K562 (cell line): ENCODE results near the gene RMP24.

ENCODE experiments used
- ATAC-seq: fragments of 200-7000 bp; cut with Tn5 transposase; 3 replicates; pipeline ENCODE4 v1.9.1; 2020; ENCODE audit warnings: moderate library complexity
- BruUV-seq: library from RNA; stranded (reverse); fragments of 400-500 nt; replicated peaks from 2 replicates; lab custom pipeline; 2021; lab: Mats Ljungman, UMichigan
- CTCF ChIA-PET: fragments of 300-600 bp; formaldehyde crosslinking; extraction: SDS; loops from one replicate; lab custom pipeline; 2021; ENCODE audit warnings: low intra/inter-chr PET ratio; lab: Yijun Ruan, JAX
- POLR2A ChIA-PET: fragments of 300-600, 350-650 bp; sonication (Branson Sonifier 250); formaldehyde crosslinking; extraction: SDS; loops from one replicate; lab custom pipeline; 2021; ENCODE audit warnings: antibody characterized with exemption, inconsistent platforms; lab: Yijun Ruan, JAX
- DNase-seq, 4 experiments: peaks; one replicate each; pipeline versions ENCODE4 v3.0.0 to v3.0.0-alpha.2; 2011 to 2018; ENCODE audit warnings: low spot score in 3 of 4, mixed read lengths in 3 of 4; ENCODE audit errors: extremely low read depth in 1 of 4
- FAIRE-seq: peaks from 2 replicates; lab custom pipeline; 2011; peaks lifted over from hg19 to GRCh38; lab: Jason Lieb, UNC
- H2AFZ ChIP-seq: 2 replicates; pipeline ENCODE4 v1.6.0; 2011; ENCODE audit warnings: low read depth, low read length, control low read depth, inconsistent platforms
- H3K27ac ChIP-seq: fragments of 200-600 bp; 3 replicates; pipeline ENCODE4 v1.8.0; 2011; ENCODE audit warnings: low read depth, mild to moderate bottlenecking, control low read depth, inconsistent platforms, low read length, moderate library complexity, mixed read lengths; ENCODE audit errors: extremely low read depth
- H3K27me3 ChIP-seq, 2 experiments: fragments of 300-600 bp in 1 of 2; 2 replicates in 1 of 2; 3 replicates in 1 of 2; pipeline versions ENCODE4 v1.6.0 to v1.8.0; 2011; ENCODE audit warnings: inconsistent platforms in 2 of 2, low read length in 2 of 2, mild to moderate bottlenecking in 1 of 2, mixed read lengths in 1 of 2, moderate library complexity in 1 of 2; ENCODE audit not compliant: control insufficient read depth in 2 of 2, insufficient read depth in 2 of 2
- H3K36me3 ChIP-seq: fragments of 300-600 bp; 3 replicates; pipeline ENCODE4 v1.8.0; 2011; ENCODE audit warnings: mild to moderate bottlenecking, low read length, inconsistent platforms; ENCODE audit not compliant: control insufficient read depth, insufficient read depth
- H3K4me1 ChIP-seq, 2 experiments: fragments of 200-600 bp in 1 of 2; replicated peaks in 1 of 2; 2 replicates in 1 of 2; 3 replicates in 1 of 2; pipeline versions ENCODE4 v1.5.1 to v1.8.0; 2011; ENCODE audit warnings: inconsistent platforms in 2 of 2, low read length in 2 of 2, mild to moderate bottlenecking in 1 of 2, mixed read lengths in 1 of 2, moderate library complexity in 1 of 2; ENCODE audit not compliant: control insufficient read depth in 2 of 2, insufficient read depth in 2 of 2
- H3K4me2 ChIP-seq: 2 replicates; pipeline ENCODE4 v1.6.1; 2011; ENCODE audit warnings: low read length, control low read depth, inconsistent platforms, mixed read lengths; ENCODE audit not compliant: insufficient read depth
- H3K4me3 ChIP-seq: fragments of 200-600 bp; sonication (generic), shearing (Covaris generic); 2 replicates; pipeline ENCODE4 v1.5.1; 2016; ENCODE audit warnings: control low read depth, inconsistent platforms
- H3K79me2 ChIP-seq: fragments of 200-600 bp; 3 replicates; pipeline ENCODE4 v1.8.0; 2011; ENCODE audit warnings: low read length, inconsistent platforms; ENCODE audit not compliant: control insufficient read depth, insufficient read depth
- H3K9ac ChIP-seq, 2 experiments: 2 replicates each; pipeline versions ENCODE4 v1.6.0 to v1.6.1; 2011; ENCODE audit warnings: low read depth in 2 of 2, low read length in 2 of 2, control low read depth in 1 of 2, inconsistent platforms in 1 of 2, mild to moderate bottlenecking in 1 of 2, mixed read lengths in 1 of 2; ENCODE audit not compliant: insufficient read depth in 1 of 2
- H3K9me1 ChIP-seq: one replicate; pipeline ENCODE4 v1.6.0; 2011; ENCODE audit warnings: inconsistent platforms, mild to moderate bottlenecking, low read length, moderate library complexity; ENCODE audit not compliant: control insufficient read depth, insufficient read depth
- H3K9me3 ChIP-seq: replicated peaks from 2 replicates; pipeline ENCODE4 v1.5.1; 2011; ENCODE audit warnings: low read depth, low read length, inconsistent platforms; ENCODE audit not compliant: control insufficient read depth, insufficient read depth
- H4K20me1 ChIP-seq: replicated peaks from 2 replicates; pipeline ENCODE4 v1.6.1; 2011; ENCODE audit warnings: low read length, inconsistent platforms, mixed read lengths; ENCODE audit not compliant: control insufficient read depth, insufficient read depth
- CTCFL ChIP-seq: IDR thresholded peaks from 2 replicates; pipeline ENCODE4 v1.6.1; 2011; ENCODE audit warnings: borderline replicate concordance, low read depth, mild to moderate bottlenecking, moderate library complexity, low read length; ENCODE audit not compliant: insufficient read depth, poor library complexity, severe bottlenecking
- EP400 ChIP-seq: fragments of 450-650 bp; IDR thresholded peaks from 2 replicates; pipeline ENCODE4 v1.6.1; 2017; ENCODE audit warnings: antibody characterized with exemption, mild to moderate bottlenecking, moderate library complexity
- GABPB2 ChIP-seq: fragments of 250-450 bp; sonication (Bioruptor Pico); conservative IDR thresholded peaks from 2 replicates; pipeline ENCODE4 v1.5.1; 2021; ENCODE audit warnings: mild to moderate bottlenecking
- MAFF ChIP-seq: IDR thresholded peaks from 2 replicates; pipeline ENCODE4 v1.6.1; 2012; ENCODE audit warnings: low read length, improper control_type of control experiment
- SPI1 ChIP-seq: IDR thresholded peaks from 2 replicates; pipeline ENCODE4 v1.6.1; 2011; ENCODE audit warnings: low read depth, low read length, control low read depth, borderline replicate concordance
- TCF15 ChIP-seq: fragments of 250-450 bp; sonication (Bioruptor Pico); IDR thresholded peaks from 2 replicates; pipeline ENCODE4 v1.8.0; 2022; ENCODE audit warnings: moderate library complexity, mild to moderate bottlenecking, inconsistent platforms
- WHSC1 ChIP-seq: IDR thresholded peaks from one replicate; pipeline ENCODE4 v1.6.1; 2012; ENCODE audit warnings: low read length, control low read depth, inconsistent platforms
- ZNF431 ChIP-seq: sonication (generic); formaldehyde crosslinking; IDR thresholded peaks from 2 replicates; pipeline ENCODE4 v1.8.0; 2022; ENCODE audit warnings: mild to moderate bottlenecking, missing genetic modification reagents
- ZSCAN32 ChIP-seq: fragments of 450-650 bp; formaldehyde crosslinking; IDR thresholded peaks from 2 replicates; pipeline ENCODE4 v1.4.0; 2020; ENCODE audit warnings: mild to moderate bottlenecking, moderate library complexity
- WGBS: fragments of 100-300 bp; shearing (Covaris generic); methylation state at CpG from one replicate; pipeline ENCODE4 v1.1.6; 2016; ENCODE audit warnings: low coverage, mixed read lengths; ENCODE audit not compliant: insufficient coverage; ENCODE audit errors: missing lambda C conversion rate; 5-methylcytosine and 5-hydroxymethylcytosine counted together
- in situ Hi-C: fragments of 300-500 bp; cut with MboI; formaldehyde crosslinking; loops from 4 replicates; pipeline ENCODE4 v1.15.0; 2018; ENCODE audit warnings: inconsistent platforms, mixed read lengths
- intact Hi-C: fragments of 100-400 bp; cut with micrococcal nuclease; formaldehyde crosslinking; loops from 2 replicates; pipeline ENCODE4 v1.14.2; 2022

The RMP24 gene

DNA sequence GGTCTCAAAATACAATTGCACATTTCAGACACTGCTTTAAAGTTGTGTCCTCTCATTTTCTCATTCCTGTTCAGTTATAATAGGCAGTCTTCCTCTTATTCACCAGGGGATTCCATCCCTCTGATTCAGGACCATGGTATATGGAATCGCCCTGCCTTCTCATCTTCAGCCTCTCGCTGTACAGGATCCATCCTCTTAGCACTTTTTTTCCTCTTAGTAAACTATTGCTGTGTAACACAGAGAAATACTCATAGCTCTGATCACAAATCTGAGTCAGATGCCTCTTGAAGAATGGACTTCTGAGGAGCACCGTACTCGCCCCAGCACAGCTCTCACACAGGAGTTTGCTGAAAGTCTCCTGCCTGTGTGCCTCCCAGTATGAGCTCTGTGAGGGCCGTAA lies 11.3 kb downstream of the RMP24 start:
- ATAC-seq (peak; percentile 28), DNase-seq (no peak), FAIRE-seq (no peak)
- intact Hi-C loops (no loop called here), in situ Hi-C loops (no loop called here)
- Histone ChIP-seq H3K9me3 (no peaks in the 10 kb centered on the region), H2AFZ (no peak overlapping the region), H3K9me1 (no peaks in the 10 kb centered on the region), H3K27ac (no peak overlapping the region), H3K4me2 (no peak overlapping the region), H3K9ac (no peak overlapping the region), H3K4me3 (no peak overlapping the region), H3K36me3 (peaks cover 26% of the 10 kb centered on the region), H3K79me2 (no peaks in the 10 kb centered on the region), H4K20me1 (no peaks in the 10 kb centered on the region), H3K4me1 (no peaks in the 10 kb centered on the region), H3K27me3 (no peaks in the 10 kb centered on the region)
- WGBS, result 85% methylated on average over 5 of the region's 5 CpGs
- no TSS peak for BruUV-seq
- TF ChIP-seq TCF15 (no peak), WHSC1 (no peak), GABPB2 (CRISPR knock-in tag) (no peak), ZSCAN32 (CRISPR knock-in tag) (no peak), CTCFL (no peak), SPI1 (no peak), EP400 (no peak), ZNF431 (CRISPR knock-in tag) (no peak), MAFF (no peak)
- ChIA-PET POLR2A (interaction anchor here (0.5 to 2.1 kb wide), 5 partner anchors 9 to 486 kb away, joined by 3 to 8 read pairs (median 3); partner anchors contain the start of genes INO80C and RMP24), CTCF (no interaction called here)
